WI38 (cell line): ENCODE measurements around the gene SLCO4A1.

ENCODE experiments used
- H3K4me3 ChIP-seq: 2 replicates; pipeline ENCODE4 v1.5.1; 2011; ENCODE audit warnings: low read depth, mild to moderate bottlenecking, control low read depth, low read length
- CTCF ChIP-seq: IDR thresholded peaks from 2 replicates; pipeline ENCODE4 v1.5.1; 2012; ENCODE audit warnings: low read depth, mild to moderate bottlenecking, control low read depth, low read length

The SLCO4A1 gene

GRCh38 chr20:62686869-62687830 is 44.8 kb downstream of the SLCO4A1 start:
- H3K4me3 ChIP-seq, result no peak overlapping the region
- TF ChIP-seq CTCF, result no peak

- no peak for TF ChIP-seq CTCF
- no peak overlapping the region for H3K4me3 ChIP-seq
These were observed 45.8 kb downstream of the SLCO4A1 start for GRCh38 chr20:62688083-62688482.

GRCh38 chr20:62688855-62689460 is 46.7 kb downstream of the SLCO4A1 start:
- H3K4me3 ChIP-seq, result no peak overlapping the region
- TF ChIP-seq CTCF, result peak; percentile 20; the same call in 1 of the 2 replicates

- no peak overlapping the region for H3K4me3 ChIP-seq
- no peak for TF ChIP-seq CTCF
These were observed 47.6 kb downstream of the SLCO4A1 start for GRCh38 chr20:62689861-62690260.

GRCh38 chr20:62690261-62690820 is 48.0 kb downstream of the SLCO4A1 start:
- no peak for TF ChIP-seq CTCF
- H3K4me3 ChIP-seq, result no peak overlapping the region

- no peak overlapping the region for H3K4me3 ChIP-seq
- TF ChIP-seq CTCF, result no peak
These were observed 49.2 kb downstream of the SLCO4A1 start for GRCh38 chr20:62691487-62691886.

- no peak for TF ChIP-seq CTCF
- H3K4me3 ChIP-seq, result no peak overlapping the region
These were observed 49.9 kb downstream of the SLCO4A1 start for GRCh38 chr20:62692176-62692575.
